K562 (cell line): Measurements from ENCODE around the gene C1orf87. TPM values are rescaled to one million over a fixed set of nuclear protein-coding genes. Genes with fewer than 3 reads are reported as not detected.

Source experiments
- ATAC-seq: fragments of 200-7000 bp; cut with Tn5 transposase; 3 replicates; pipeline ENCODE4 v1.9.1; 2020; ENCODE audit warnings: moderate library complexity
- BruUV-seq: library from RNA; stranded (reverse); fragments of 400-500 nt; replicated peaks from 2 replicates; lab custom pipeline; 2021; lab: Mats Ljungman, UMichigan
- CTCF ChIA-PET: fragments of 300-600 bp; formaldehyde crosslinking; extraction: SDS; loops from one replicate; lab custom pipeline; 2021; ENCODE audit warnings: low intra/inter-chr PET ratio; lab: Yijun Ruan, JAX
- POLR2A ChIA-PET: fragments of 300-600, 350-650 bp; sonication (Branson Sonifier 250); formaldehyde crosslinking; extraction: SDS; loops from one replicate; lab custom pipeline; 2021; ENCODE audit warnings: antibody characterized with exemption, inconsistent platforms; lab: Yijun Ruan, JAX
- DNase-seq, 4 experiments: peaks; one replicate each; pipeline versions ENCODE4 v3.0.0 to v3.0.0-alpha.2; 2011 to 2018; ENCODE audit warnings: low spot score in 3 of 4, mixed read lengths in 3 of 4; ENCODE audit errors: extremely low read depth in 1 of 4
- FAIRE-seq: peaks from 2 replicates; lab custom pipeline; 2011; peaks lifted over from hg19 to GRCh38; lab: Jason Lieb, UNC
- H2AFZ ChIP-seq: 2 replicates; pipeline ENCODE4 v1.6.0; 2011; ENCODE audit warnings: low read depth, low read length, control low read depth, inconsistent platforms
- H3K27ac ChIP-seq: fragments of 200-600 bp; 3 replicates; pipeline ENCODE4 v1.8.0; 2011; ENCODE audit warnings: low read depth, mild to moderate bottlenecking, control low read depth, inconsistent platforms, low read length, moderate library complexity, mixed read lengths; ENCODE audit errors: extremely low read depth
- H3K27me3 ChIP-seq, 2 experiments: fragments of 300-600 bp in 1 of 2; 2 replicates in 1 of 2; 3 replicates in 1 of 2; pipeline versions ENCODE4 v1.6.0 to v1.8.0; 2011; ENCODE audit warnings: inconsistent platforms in 2 of 2, low read length in 2 of 2, mild to moderate bottlenecking in 1 of 2, mixed read lengths in 1 of 2, moderate library complexity in 1 of 2; ENCODE audit not compliant: control insufficient read depth in 2 of 2, insufficient read depth in 2 of 2
- H3K36me3 ChIP-seq: fragments of 300-600 bp; 3 replicates; pipeline ENCODE4 v1.8.0; 2011; ENCODE audit warnings: mild to moderate bottlenecking, low read length, inconsistent platforms; ENCODE audit not compliant: control insufficient read depth, insufficient read depth
- H3K4me1 ChIP-seq, 2 experiments: fragments of 200-600 bp in 1 of 2; replicated peaks in 1 of 2; 2 replicates in 1 of 2; 3 replicates in 1 of 2; pipeline versions ENCODE4 v1.5.1 to v1.8.0; 2011; ENCODE audit warnings: inconsistent platforms in 2 of 2, low read length in 2 of 2, mild to moderate bottlenecking in 1 of 2, mixed read lengths in 1 of 2, moderate library complexity in 1 of 2; ENCODE audit not compliant: control insufficient read depth in 2 of 2, insufficient read depth in 2 of 2
- H3K4me2 ChIP-seq: 2 replicates; pipeline ENCODE4 v1.6.1; 2011; ENCODE audit warnings: low read length, control low read depth, inconsistent platforms, mixed read lengths; ENCODE audit not compliant: insufficient read depth
- H3K4me3 ChIP-seq: fragments of 200-600 bp; sonication (generic), shearing (Covaris generic); 2 replicates; pipeline ENCODE4 v1.5.1; 2016; ENCODE audit warnings: control low read depth, inconsistent platforms
- H3K79me2 ChIP-seq: fragments of 200-600 bp; 3 replicates; pipeline ENCODE4 v1.8.0; 2011; ENCODE audit warnings: low read length, inconsistent platforms; ENCODE audit not compliant: control insufficient read depth, insufficient read depth
- H3K9ac ChIP-seq, 2 experiments: 2 replicates each; pipeline versions ENCODE4 v1.6.0 to v1.6.1; 2011; ENCODE audit warnings: low read depth in 2 of 2, low read length in 2 of 2, control low read depth in 1 of 2, inconsistent platforms in 1 of 2, mild to moderate bottlenecking in 1 of 2, mixed read lengths in 1 of 2; ENCODE audit not compliant: insufficient read depth in 1 of 2
- H3K9me1 ChIP-seq: one replicate; pipeline ENCODE4 v1.6.0; 2011; ENCODE audit warnings: inconsistent platforms, mild to moderate bottlenecking, low read length, moderate library complexity; ENCODE audit not compliant: control insufficient read depth, insufficient read depth
- H3K9me3 ChIP-seq: replicated peaks from 2 replicates; pipeline ENCODE4 v1.5.1; 2011; ENCODE audit warnings: low read depth, low read length, inconsistent platforms; ENCODE audit not compliant: control insufficient read depth, insufficient read depth
- H4K20me1 ChIP-seq: replicated peaks from 2 replicates; pipeline ENCODE4 v1.6.1; 2011; ENCODE audit warnings: low read length, inconsistent platforms, mixed read lengths; ENCODE audit not compliant: control insufficient read depth, insufficient read depth
- BRF1 ChIP-seq: IDR thresholded peaks from 3 replicates; pipeline ENCODE4 v1.6.1; 2011; ENCODE audit warnings: borderline replicate concordance, mild to moderate bottlenecking; ENCODE audit not compliant: insufficient read length; ENCODE audit errors: extremely low read depth
- HNRNPUL1 ChIP-seq: fragments of 200-400 bp; formaldehyde crosslinking; IDR thresholded peaks from 2 replicates; pipeline ENCODE4 v1.6.1; 2017; ENCODE audit warnings: low read length
- KLF13 ChIP-seq: fragments of 450-650 bp; IDR thresholded peaks from 2 replicates; pipeline ENCODE4 v1.6.1; 2016; ENCODE audit warnings: missing genetic modification characterization, low read depth, mild to moderate bottlenecking, missing compliant biosample characterization, moderate library complexity, borderline replicate concordance
- OTX1 ChIP-seq: fragments of 450-650 bp; formaldehyde crosslinking; IDR thresholded peaks from 2 replicates; pipeline ENCODE4 v1.4.0; 2022; ENCODE audit warnings: mild to moderate bottlenecking
- PPARD ChIP-seq: fragments of 250-450 bp; sonication (Bioruptor Pico); IDR thresholded peaks from 2 replicates; pipeline ENCODE4 v1.8.0; 2022; ENCODE audit warnings: inconsistent platforms, mild to moderate bottlenecking, moderate library complexity
- PYGO2 ChIP-seq: fragments of 450-650 bp; IDR thresholded peaks from 2 replicates; pipeline ENCODE4 v1.6.1; 2016; ENCODE audit warnings: mild to moderate bottlenecking, missing genetic modification characterization, moderate library complexity, missing compliant biosample characterization
- RBM14 ChIP-seq: fragments of 200-400 bp; formaldehyde crosslinking; IDR thresholded peaks from 2 replicates; pipeline ENCODE4 v1.6.1; 2018; ENCODE audit warnings: low read depth, mild to moderate bottlenecking, low read length, moderate library complexity, borderline replicate concordance; ENCODE audit not compliant: insufficient read depth
- TGIF2 ChIP-seq: sonication (generic); formaldehyde crosslinking; IDR thresholded peaks from 2 replicates; pipeline ENCODE4 v1.8.1; 2022; ENCODE audit warnings: mild to moderate bottlenecking, missing genetic modification reagents, moderate library complexity
- TOE1 ChIP-seq, 2 experiments: fragments of 450-650 bp in 1 of 2; sonication (generic) in 1 of 2; formaldehyde crosslinking in 1 of 2; IDR thresholded peaks; 2 replicates each; pipeline versions ENCODE4 v1.7.1 to v1.8.0; 2016 to 2022; ENCODE audit warnings: borderline replicate concordance in 2 of 2, mild to moderate bottlenecking in 2 of 2, antibody characterized with exemption in 1 of 2, inconsistent platforms in 1 of 2, low read depth in 1 of 2, missing genetic modification reagents in 1 of 2, moderate library complexity in 1 of 2
- WGBS: fragments of 100-300 bp; shearing (Covaris generic); methylation state at CpG from one replicate; pipeline ENCODE4 v1.1.6; 2016; ENCODE audit warnings: low coverage, mixed read lengths; ENCODE audit not compliant: insufficient coverage; ENCODE audit errors: missing lambda C conversion rate; 5-methylcytosine and 5-hydroxymethylcytosine counted together
- in situ Hi-C: fragments of 300-500 bp; cut with MboI; formaldehyde crosslinking; loops from 4 replicates; pipeline ENCODE4 v1.15.0; 2018; ENCODE audit warnings: inconsistent platforms, mixed read lengths
- intact Hi-C: fragments of 100-400 bp; cut with micrococcal nuclease; formaldehyde crosslinking; loops from 2 replicates; pipeline ENCODE4 v1.14.2; 2022
- polyA plus RNA-seq, 8 experiments: library from polyadenylated mRNA; depleted of rRNA in 4 of 8; stranded (reverse) in 5 of 8; unstranded in 3 of 8; fragments of >200 nt; fragmentation: Nextera tagmentation in 2 of 8; fragmentation: Illumina TruSeq in 1 of 8; extraction: Ambion mirVana in 2 of 8; extraction: Trizol in 1 of 8; gene quantifications; 2 replicates each; pipeline versions ENCODE4 v1.2.1 to v1.2.3, GENCODE V29; 2011 to 2014; ENCODE audit warnings: inconsistent platforms in 1 of 8, missing spikeins in 1 of 8
- total RNA-seq, 7 experiments: library from RNA; depleted of rRNA in 6 of 7; stranded (reverse); fragments of >200 nt in 6 of 7; fragmentation: Illumina TruSeq in 2 of 7; extraction: Trizol in 2 of 7; gene quantifications; 2 replicates each; pipeline versions ENCODE4 v1.2.1 to v1.2.3, GENCODE V29; 2011 to 2021; ENCODE audit warnings: low replicate concordance in 1 of 7
- TF ChIP-seq, protein P1 (sequence below): fragments of 250-450 bp; sonication (Bioruptor Pico); IDR thresholded peaks from 2 replicates; pipeline ENCODE4 v1.8.0; 2022; ENCODE audit warnings: inconsistent platforms

C1orf87 gene
- total and polyA plus RNA-seq, 9 of the 15 experiments (the other 6 are each of a cell fraction or from before 2014, with no cell fraction given), result not detected

- ATAC-seq, result no peak
- BruUV-seq, result no TSS peak
- H3K79me2 ChIP-seq, result no peaks in the 10 kb centered on the region
- CTCF ChIA-PET, result no interaction called here
- POLR2A ChIA-PET, result no interaction called here
- no peaks in the 10 kb centered on the region for H3K9me1 ChIP-seq
- no peak for TF ChIP-seq TGIF2 (CRISPR knock-in tag)
- TF ChIP-seq HNRNPUL1, result no peak
- TF ChIP-seq KLF13 (tag), result no peak
- TF ChIP-seq RBM14, result no peak
- TF ChIP-seq PPARD (CRISPR knock-in tag), result no peak
- TF ChIP-seq BRF1, result no peak
- no peak for TF ChIP-seq OTX1 (CRISPR knock-in tag)
- TF ChIP-seq PYGO2 (tag), result no peak
- TF ChIP-seq TOE1 (IDR thresholded peaks at IDR 0.05; ENCODE audit: borderline replicate concordance), result no peak
- TF ChIP-seq TOE1 (CRISPR knock-in tag; IDR thresholded peaks at IDR 0.05; ENCODE audit: borderline replicate concordance, low read depth), result no peak
- TF ChIP-seq, protein P1, sequence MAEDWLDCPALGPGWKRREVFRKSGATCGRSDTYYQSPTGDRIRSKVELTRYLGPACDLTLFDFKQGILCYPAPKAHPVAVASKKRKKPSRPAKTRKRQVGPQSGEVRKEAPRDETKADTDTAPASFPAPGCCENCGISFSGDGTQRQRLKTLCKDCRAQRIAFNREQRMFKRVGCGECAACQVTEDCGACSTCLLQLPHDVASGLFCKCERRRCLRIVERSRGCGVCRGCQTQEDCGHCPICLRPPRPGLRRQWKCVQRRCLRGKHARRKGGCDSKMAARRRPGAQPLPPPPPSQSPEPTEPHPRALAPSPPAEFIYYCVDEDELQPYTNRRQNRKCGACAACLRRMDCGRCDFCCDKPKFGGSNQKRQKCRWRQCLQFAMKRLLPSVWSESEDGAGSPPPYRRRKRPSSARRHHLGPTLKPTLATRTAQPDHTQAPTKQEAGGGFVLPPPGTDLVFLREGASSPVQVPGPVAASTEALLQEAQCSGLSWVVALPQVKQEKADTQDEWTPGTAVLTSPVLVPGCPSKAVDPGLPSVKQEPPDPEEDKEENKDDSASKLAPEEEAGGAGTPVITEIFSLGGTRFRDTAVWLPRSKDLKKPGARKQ, result no peak
- H2AFZ ChIP-seq, result no peak overlapping the region
- intact Hi-C loops (no loop called here), in situ Hi-C loops (loop anchor here (25.0 kb wide), 1 partner anchor 1476 kb away; no protein-coding TSS in a partner anchor)
- no peak overlapping the region for H3K9ac ChIP-seq
- no peak overlapping the region for H3K4me2 ChIP-seq
- no peak for FAIRE-seq
- H3K27me3 ChIP-seq, result no peaks in the 10 kb centered on the region
- H3K36me3 ChIP-seq, result no peaks in the 10 kb centered on the region
- no peak for DNase-seq
- H3K9me3 ChIP-seq, result no peaks in the 10 kb centered on the region
- no peaks in the 10 kb centered on the region for H4K20me1 ChIP-seq
- 0% methylated on average over 12 of the region's 12 CpGs for WGBS
- no peaks in the 10 kb centered on the region for H3K4me1 ChIP-seq
- no peak overlapping the region for H3K27ac ChIP-seq
- no peak overlapping the region for H3K4me3 ChIP-seq
These were observed 86.9 kb downstream of the C1orf87 start for GRCh38 chr1:59986516-59987310.
